22Rv1 (cell line): ENCODE results near the gene LAMA5.

ENCODE experiments used
- H3K27ac ChIP-seq: fragments of 450-650 bp; 2 replicates; pipeline ENCODE4 v1.5.1; 2017
- CTCF ChIP-seq: fragments of 450-650 bp; IDR thresholded peaks from 2 replicates; pipeline ENCODE4 v1.5.1; 2017; ENCODE audit warnings: mild to moderate bottlenecking
- ZFX ChIP-seq: fragments of 450-650 bp; IDR thresholded peaks from 2 replicates; pipeline ENCODE4 v1.6.1; 2017; ENCODE audit warnings: antibody characterized with exemption, borderline replicate concordance

The LAMA5 gene

DNA sequence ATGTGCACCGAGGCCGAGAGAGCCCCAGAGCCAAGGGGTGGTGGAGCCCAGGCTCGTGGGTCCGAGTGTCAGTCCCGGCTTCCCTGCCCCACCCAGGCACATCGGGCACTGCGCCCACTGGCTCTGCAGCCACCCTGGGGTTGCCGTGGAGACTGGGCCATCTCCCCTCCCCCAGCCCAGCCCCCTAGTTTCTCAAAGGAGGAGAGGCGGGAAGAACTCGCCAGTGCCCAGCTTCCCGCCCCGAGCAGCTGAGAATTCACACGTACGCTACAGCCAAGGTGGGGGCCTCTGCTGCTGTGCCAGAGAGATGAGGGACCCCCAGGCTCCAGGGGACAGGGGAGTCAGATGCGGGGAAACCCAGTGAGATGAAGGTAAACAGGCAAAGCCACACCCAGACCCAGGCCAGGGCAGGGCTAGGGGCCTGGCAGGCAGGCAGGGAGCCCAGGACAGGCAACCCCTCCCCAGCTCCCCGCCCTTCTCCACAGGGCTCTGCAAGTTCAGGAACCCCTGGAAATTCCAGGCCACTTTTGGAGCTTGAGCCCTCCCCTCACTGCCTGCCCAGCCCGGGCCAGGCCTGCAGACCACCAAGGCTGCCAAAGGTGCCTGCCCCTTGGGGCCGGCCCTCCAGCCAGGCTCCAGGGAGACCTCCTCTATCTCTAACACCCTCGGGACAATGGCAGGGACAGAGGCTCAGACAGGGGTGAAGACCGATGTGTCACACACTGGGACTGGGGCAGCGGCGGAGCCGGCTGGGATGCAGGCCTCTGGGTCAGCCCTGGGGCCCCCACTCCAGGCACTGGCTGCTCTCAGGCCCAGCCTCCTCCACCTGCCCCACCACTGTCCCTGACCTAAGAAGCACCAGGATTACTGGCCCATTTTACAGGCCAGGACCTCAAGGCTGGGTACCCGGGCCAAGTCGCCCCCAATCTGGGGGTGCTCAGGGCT, 6.0 kb downstream of the LAMA5 start:
- no peak overlapping the region for H3K27ac ChIP-seq
- TF ChIP-seq ZFX = no peak
- no peak for TF ChIP-seq CTCF

DNA sequence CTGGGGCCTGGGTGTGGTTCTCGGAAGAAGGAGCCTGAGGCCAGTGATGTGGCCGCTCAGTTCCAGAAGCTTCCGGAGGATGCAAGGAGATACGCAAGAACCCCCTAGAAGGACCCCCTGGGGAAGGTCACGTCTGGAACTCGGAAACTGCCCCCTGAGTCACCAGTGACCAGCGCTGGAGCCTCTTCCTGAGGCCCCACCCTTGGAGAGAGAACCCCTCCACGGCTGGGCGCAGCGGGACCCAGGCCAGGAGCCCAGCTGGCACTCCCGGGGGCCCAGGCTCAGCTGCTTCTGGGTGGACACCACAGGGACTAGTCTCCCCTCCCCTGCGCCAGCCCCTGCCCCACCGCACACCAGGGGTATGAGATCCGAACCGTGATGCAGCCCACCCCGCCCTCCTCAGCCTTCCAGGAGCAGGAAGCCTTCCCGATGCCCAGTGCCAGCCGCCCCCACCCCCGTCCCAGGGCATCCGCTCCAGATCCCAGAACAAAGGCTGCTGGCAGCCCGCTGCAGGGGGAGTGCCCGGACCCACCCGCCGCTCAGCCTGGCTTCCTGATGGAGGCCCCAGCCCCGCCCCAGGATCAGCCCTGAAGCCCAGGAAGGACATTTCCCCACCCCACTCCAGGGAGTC, 7.5 kb downstream of the LAMA5 start:
- no peak overlapping the region for H3K27ac ChIP-seq
- TF ChIP-seq CTCF (no peak), ZFX (no peak)

DNA sequence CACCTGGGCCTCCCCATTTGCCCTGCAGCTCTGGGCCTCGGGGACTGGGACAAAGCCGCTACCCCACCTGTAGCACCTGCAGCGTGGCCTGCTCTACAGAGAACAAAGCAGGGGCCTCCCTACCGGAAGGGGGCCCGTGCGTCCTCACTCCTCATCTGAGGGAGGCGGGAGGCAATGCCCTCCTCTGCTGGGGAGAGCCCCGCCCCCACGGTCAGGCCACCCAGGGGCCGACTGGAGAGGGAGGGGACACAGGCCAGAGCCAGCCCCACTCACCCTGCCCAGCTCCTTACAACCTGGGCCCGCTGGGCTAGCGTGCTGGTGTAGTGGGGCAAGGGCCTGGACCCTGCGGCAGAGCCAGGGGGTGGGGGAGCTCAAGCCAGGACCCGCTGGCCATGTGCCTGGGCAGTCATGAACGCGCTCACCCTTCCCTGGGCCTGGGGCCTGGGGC, 8.0 kb downstream of the LAMA5 start:
- TF ChIP-seq CTCF (no peak), ZFX (no peak)
- H3K27ac ChIP-seq = no peak overlapping the region

GRCh38 chr20:62358171-62359042, 8.7 kb downstream of the LAMA5 start:
- TF ChIP-seq ZFX (no peak), CTCF (no peak)
- H3K27ac ChIP-seq = no peak overlapping the region

DNA sequence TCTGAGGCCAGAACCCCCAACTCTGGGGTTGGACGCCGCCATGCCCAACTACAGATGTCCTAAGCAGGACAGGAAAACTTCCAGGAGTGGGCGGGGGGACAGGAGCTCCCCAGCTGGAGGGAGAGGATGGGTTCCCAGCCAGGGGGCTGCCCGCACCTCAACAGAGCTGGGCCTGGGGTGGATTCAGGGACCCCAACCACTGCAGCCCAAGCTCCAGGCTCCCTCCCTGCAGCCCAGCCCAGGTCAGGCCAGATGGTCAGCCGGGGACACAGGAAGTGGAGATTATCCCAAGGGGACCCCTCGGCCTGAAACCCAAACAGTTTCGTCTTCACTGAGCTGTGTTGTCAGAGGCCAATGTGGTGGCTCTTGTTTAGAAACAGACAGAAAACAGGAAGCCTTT, 9.4 kb downstream of the LAMA5 start:
- TF ChIP-seq ZFX (no peak), CTCF (no peak)
- no peak overlapping the region for H3K27ac ChIP-seq

GRCh38 chr20:62357187-62357667, 9.9 kb downstream of the LAMA5 start:
- H3K27ac ChIP-seq = no peak overlapping the region

More at GRCh38 chr20:62357187-62357667, 9.9 kb downstream of the LAMA5 start:
- TF ChIP-seq ZFX (no peak), CTCF (no peak)
